Endodermal cell (in vitro differentiated cells): ENCODE data around the gene ZNF827. TPM values are rescaled to one million over a fixed set of nuclear protein-coding genes. Genes with fewer than 3 reads are reported as not detected.

Experiments used
- DNase-seq: peaks from one replicate; pipeline ENCODE4 v3.0.0-alpha.2; 2017
- H3K27ac ChIP-seq: 2 replicates; pipeline ENCODE4 v1.5.1; 2013; ENCODE audit warnings: mild to moderate bottlenecking, low read depth, low read length, moderate library complexity
- H3K27me3 ChIP-seq: 2 replicates; pipeline ENCODE4 v1.6.1; 2013; ENCODE audit warnings: mild to moderate bottlenecking, low read length, moderate library complexity; ENCODE audit not compliant: insufficient read depth, control insufficient read depth, poor library complexity, severe bottlenecking
- H3K36me3 ChIP-seq: 2 replicates; pipeline ENCODE4 v1.7.0; 2013; ENCODE audit warnings: mild to moderate bottlenecking, low read length, moderate library complexity; ENCODE audit not compliant: control insufficient read depth, insufficient read depth
- H3K4me1 ChIP-seq: one replicate; pipeline ENCODE4 v1.7.0; 2013; ENCODE audit warnings: low read length; ENCODE audit not compliant: control insufficient read depth, insufficient read depth
- H3K4me3 ChIP-seq: 2 replicates; pipeline ENCODE4 v1.5.1; 2013; ENCODE audit warnings: mild to moderate bottlenecking, low read length, moderate library complexity
- H3K9ac ChIP-seq: 2 replicates; pipeline ENCODE4 v1.6.1; 2013; ENCODE audit warnings: mild to moderate bottlenecking, low read length, moderate library complexity; ENCODE audit not compliant: poor library complexity, severe bottlenecking; ENCODE audit errors: extremely low read depth
- H3K9me3 ChIP-seq: 2 replicates; pipeline ENCODE4 v1.6.1; 2013; ENCODE audit warnings: mild to moderate bottlenecking, low read length, moderate library complexity; ENCODE audit not compliant: control insufficient read depth
- H3K27ac Mint-ChIP-seq: 2 replicates; pipeline ENCODE4 v1.8.0; 2020; ENCODE audit warnings: mixed read lengths
- H3K27me3 Mint-ChIP-seq: 2 replicates; pipeline ENCODE4 v1.8.0; 2021; ENCODE audit warnings: mild to moderate bottlenecking, mixed read lengths; ENCODE audit not compliant: insufficient read depth
- H3K36me3 Mint-ChIP-seq: 2 replicates; pipeline ENCODE4 v1.8.0; 2020; ENCODE audit warnings: low read depth, mixed read lengths
- H3K4me1 Mint-ChIP-seq: 2 replicates; pipeline ENCODE4 v1.8.0; 2020; ENCODE audit warnings: mixed read lengths
- H3K4me3 Mint-ChIP-seq: 2 replicates; pipeline ENCODE4 v1.8.0; 2020; ENCODE audit warnings: mild to moderate bottlenecking, moderate library complexity, mixed read lengths
- H3K9me3 Mint-ChIP-seq: 2 replicates; pipeline ENCODE4 v1.8.0; 2020; ENCODE audit warnings: mild to moderate bottlenecking, mixed read lengths
- WGBS, 2 experiments: methylation state at CpG; one replicate each; pipeline versions ENCODE4 v1.1.5 to v1.1.7; 2013; ENCODE audit warnings: missing lambda C conversion rate in 2 of 2, mixed read lengths in 1 of 2; ENCODE audit not compliant: insufficient coverage in 1 of 2, insufficient read length in 1 of 2; 5-methylcytosine and 5-hydroxymethylcytosine counted together
- total RNA-seq, 2 donors: library from RNA; stranded (reverse); fragmentation: NEBNext Ultra II Directional in 1 of 2; extraction: Animal tissue kit (Norgen Biotek cat#: 25700) in 1 of 2; gene quantifications; 2 replicates in 1 of 2; 3 replicates in 1 of 2; pipeline ENCODE4 v1.2.1, GENCODE V29; 2021
- TF ChIP-seq, protein P1 (sequence below): fragments of 200-600 bp; sonication (generic); conservative IDR thresholded peaks from 2 replicates; pipeline ENCODE4 v1.5.0; 2021; ENCODE audit warnings: antibody characterized with exemption, mild to moderate bottlenecking

The ZNF827 gene
- total RNA-seq, 2 donors from 2014 or later, result 33.0 to 34.9 TPM

GRCh38 chr4:145881989-145882388 is 56.6 kb downstream of the ZNF827 start:
- Mint-ChIP-seq H3K27me3 (no peaks in the 10 kb centered on the region), H3K36me3 (peaks cover 43% of the 10 kb centered on the region), H3K4me3 (no peak overlapping the region), H3K27ac (peak overlapping the region; percentile 77), H3K4me1 (peaks cover 26% of the 10 kb centered on the region), H3K9me3 (no peaks in the 10 kb centered on the region)
- Histone ChIP-seq H3K4me3 (no peak overlapping the region), H3K9ac (no peak overlapping the region), H3K27me3 (no peaks in the 10 kb centered on the region), H3K9me3 (no peaks in the 10 kb centered on the region), H3K27ac (no peak overlapping the region), H3K36me3 (peaks cover 57% of the 10 kb centered on the region), H3K4me1 (no peaks in the 10 kb centered on the region)
- WGBS, 2 experiments, result 93 to 94% methylated on average over 4 to 8 of the region's 8 CpGs
- TF ChIP-seq, protein P1, sequence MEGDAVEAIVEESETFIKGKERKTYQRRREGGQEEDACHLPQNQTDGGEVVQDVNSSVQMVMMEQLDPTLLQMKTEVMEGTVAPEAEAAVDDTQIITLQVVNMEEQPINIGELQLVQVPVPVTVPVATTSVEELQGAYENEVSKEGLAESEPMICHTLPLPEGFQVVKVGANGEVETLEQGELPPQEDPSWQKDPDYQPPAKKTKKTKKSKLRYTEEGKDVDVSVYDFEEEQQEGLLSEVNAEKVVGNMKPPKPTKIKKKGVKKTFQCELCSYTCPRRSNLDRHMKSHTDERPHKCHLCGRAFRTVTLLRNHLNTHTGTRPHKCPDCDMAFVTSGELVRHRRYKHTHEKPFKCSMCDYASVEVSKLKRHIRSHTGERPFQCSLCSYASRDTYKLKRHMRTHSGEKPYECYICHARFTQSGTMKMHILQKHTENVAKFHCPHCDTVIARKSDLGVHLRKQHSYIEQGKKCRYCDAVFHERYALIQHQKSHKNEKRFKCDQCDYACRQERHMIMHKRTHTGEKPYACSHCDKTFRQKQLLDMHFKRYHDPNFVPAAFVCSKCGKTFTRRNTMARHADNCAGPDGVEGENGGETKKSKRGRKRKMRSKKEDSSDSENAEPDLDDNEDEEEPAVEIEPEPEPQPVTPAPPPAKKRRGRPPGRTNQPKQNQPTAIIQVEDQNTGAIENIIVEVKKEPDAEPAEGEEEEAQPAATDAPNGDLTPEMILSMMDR, result no peak
- DNase-seq, result no peak

DNA sequence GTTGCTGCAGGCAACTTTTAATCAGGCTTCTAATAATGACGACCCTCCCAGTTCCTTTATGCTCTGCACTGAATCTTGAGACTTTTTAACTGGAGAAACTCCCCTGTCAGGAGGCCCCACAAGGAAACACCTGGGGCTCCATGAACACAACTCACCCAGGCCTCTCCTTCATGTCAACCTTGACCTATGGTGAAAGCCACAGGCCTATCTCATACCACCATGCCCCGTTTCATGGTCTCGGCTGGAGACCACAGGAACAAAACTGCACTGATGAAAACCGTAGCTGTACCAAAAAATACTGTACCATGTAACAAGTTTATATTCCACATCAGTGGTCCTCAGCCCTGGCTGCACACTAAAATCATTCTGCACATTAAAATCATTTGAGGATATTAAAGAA is 57.0 kb downstream of the ZNF827 start:
- no peak overlapping the region for H3K9ac ChIP-seq
- peaks cover 47% of the 10 kb centered on the region for H3K36me3 Mint-ChIP-seq
- 94 to 100% methylated on average over 3 to 4 of the region's 4 CpGs for WGBS, 2 experiments
- peaks cover 57% of the 10 kb centered on the region for H3K36me3 ChIP-seq
- H3K27ac Mint-ChIP-seq, result no peak overlapping the region
- peaks cover 26% of the 10 kb centered on the region for H3K4me1 Mint-ChIP-seq
- H3K4me1 ChIP-seq, result no peaks in the 10 kb centered on the region
- H3K4me3 Mint-ChIP-seq, result no peak overlapping the region
- DNase-seq, result no peak
- no peaks in the 10 kb centered on the region for H3K27me3 ChIP-seq
- no peaks in the 10 kb centered on the region for H3K9me3 Mint-ChIP-seq
- H3K27me3 Mint-ChIP-seq, result no peaks in the 10 kb centered on the region
- H3K27ac ChIP-seq, result no peak overlapping the region
- H3K4me3 ChIP-seq, result no peak overlapping the region
- H3K9me3 ChIP-seq, result no peaks in the 10 kb centered on the region
- TF ChIP-seq, protein P1, result no peak

DNA sequence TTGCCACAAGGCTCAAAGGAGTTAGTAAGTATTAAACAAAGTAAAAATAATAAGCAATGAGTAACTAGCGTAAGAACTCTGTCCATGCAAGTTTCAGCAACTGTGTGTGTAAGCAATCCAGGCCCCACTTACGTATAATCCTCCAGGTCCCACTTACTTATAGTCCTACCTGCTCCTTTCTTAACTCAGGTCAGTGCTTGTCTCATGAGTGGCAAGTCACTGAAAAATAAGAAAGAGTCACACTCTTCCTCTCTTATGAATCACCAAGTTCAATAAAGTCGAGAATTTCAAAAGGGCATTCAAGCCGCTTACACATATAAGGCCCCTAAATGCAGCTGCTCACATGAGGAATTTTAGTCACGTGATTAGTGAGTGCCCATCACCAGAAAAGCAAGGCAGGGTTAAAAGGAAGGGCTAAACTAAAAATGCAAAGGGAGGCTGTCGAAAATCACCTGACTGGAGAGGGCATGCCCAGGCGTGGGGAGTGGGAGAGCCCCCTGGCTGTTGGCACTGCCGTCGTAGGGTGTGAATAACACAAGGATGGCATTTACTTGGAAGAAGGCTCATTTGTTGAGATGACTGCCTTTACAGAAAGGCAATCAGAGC is 58.2 kb downstream of the ZNF827 start:
- H3K27ac ChIP-seq, result no peak overlapping the region
- H3K36me3 Mint-ChIP-seq, result peaks cover 42% of the 10 kb centered on the region

More for the DNA sequence above, 58.2 kb downstream of the ZNF827 start:
- no peak for DNase-seq
- no peaks in the 10 kb centered on the region for H3K9me3 Mint-ChIP-seq
- no peaks in the 10 kb centered on the region for H3K27me3 Mint-ChIP-seq
- no peaks in the 10 kb centered on the region for H3K9me3 ChIP-seq
- 92 to 95% methylated on average over 9 of the region's 9 CpGs for WGBS, 2 experiments
- H3K4me3 ChIP-seq, result no peak overlapping the region
- no peak overlapping the region for H3K4me3 Mint-ChIP-seq
- TF ChIP-seq, protein P1, result no peak
- H3K4me1 Mint-ChIP-seq, result peaks cover 26% of the 10 kb centered on the region
- H3K4me1 ChIP-seq, result no peaks in the 10 kb centered on the region
- H3K27me3 ChIP-seq, result no peaks in the 10 kb centered on the region
- no peak overlapping the region for H3K27ac Mint-ChIP-seq
- no peak overlapping the region for H3K9ac ChIP-seq
- H3K36me3 ChIP-seq, result peaks cover 55% of the 10 kb centered on the region
